Natural killer cell treated with Interleukin-12 subunit alpha and Interleukin-12 subunit beta and Interleukin-15 and Interleukin-18, amount 100 ng/mL, for 72 hours (primary cell): ENCODE measurements around the gene CYTIP. TPM values are rescaled to one million over a fixed set of nuclear protein-coding genes. Genes with fewer than 3 reads are reported as not detected.

Experiments used
- ATAC-seq, 2 donors: fragments of 150-1000 bp; cut with Tn5 transposase in 1 of 2; sonication (Bioruptor Pico), chemical (Tn5 transposase) in 1 of 2; 2 replicates each; pipeline ENCODE4 v1.10.0; 2021
- DNase-seq: peaks from one replicate; pipeline ENCODE4 v3.0.0; 2022; ENCODE audit warnings: low spot score
- H3K27ac Mint-ChIP-seq, 2 donors: 1 replicate in 1 of 2; 2 replicates in 1 of 2; pipeline ENCODE4 v1.8.0; 2022; ENCODE audit warnings: mixed read lengths in 2 of 2, mild to moderate bottlenecking in 1 of 2, moderate library complexity in 1 of 2
- H3K27me3 Mint-ChIP-seq, 2 donors: 1 replicate in 1 of 2; 2 replicates in 1 of 2; pipeline ENCODE4 v1.8.0; 2022; ENCODE audit warnings: mixed read lengths in 2 of 2
- H3K36me3 Mint-ChIP-seq: one replicate; pipeline ENCODE4 v1.8.0; 2022; ENCODE audit warnings: mixed read lengths
- H3K4me1 Mint-ChIP-seq, 2 donors: 1 replicate in 1 of 2; 2 replicates in 1 of 2; pipeline ENCODE4 v1.8.0; 2022; ENCODE audit warnings: low read depth in 2 of 2, mixed read lengths in 2 of 2, mild to moderate bottlenecking in 1 of 2
- H3K4me3 Mint-ChIP-seq: one replicate; pipeline ENCODE4 v1.8.0; 2022; ENCODE audit warnings: mixed read lengths
- H3K9me3 Mint-ChIP-seq: 2 replicates; pipeline ENCODE4 v1.8.0; 2022; ENCODE audit warnings: mixed read lengths
- total RNA-seq, 2 donors: library from RNA; stranded (reverse); gene quantifications; one replicate each; pipeline ENCODE4 v1.2.3, GENCODE V29; 2022

The CYTIP gene
- total RNA-seq, 2 donors from 2014 or later: 755 to 1,319 TPM

DNA sequence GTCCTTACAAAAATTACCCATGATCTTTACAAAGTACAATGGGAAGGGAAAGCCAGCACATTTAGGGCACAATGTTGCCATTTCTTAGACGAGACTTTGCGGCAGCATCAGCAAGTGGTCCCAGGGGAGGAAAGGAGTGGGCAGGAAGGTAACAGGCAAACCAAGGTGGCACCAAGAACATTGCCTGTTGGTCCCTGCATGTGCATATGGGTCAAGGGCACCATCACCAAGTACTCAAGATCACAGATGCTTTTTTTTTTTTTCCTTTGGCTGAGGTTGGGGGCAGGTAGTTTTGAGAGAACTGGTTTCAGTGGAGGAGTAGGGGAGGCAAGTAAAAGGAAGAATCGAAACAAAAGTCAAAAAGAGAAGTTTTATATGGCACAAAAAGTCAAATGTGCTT is 752 bp upstream of the CYTIP start:
- H3K4me1 Mint-ChIP-seq: peaks cover 42 to 71% of the 10 kb centered on the region in 2 donors

DNA sequence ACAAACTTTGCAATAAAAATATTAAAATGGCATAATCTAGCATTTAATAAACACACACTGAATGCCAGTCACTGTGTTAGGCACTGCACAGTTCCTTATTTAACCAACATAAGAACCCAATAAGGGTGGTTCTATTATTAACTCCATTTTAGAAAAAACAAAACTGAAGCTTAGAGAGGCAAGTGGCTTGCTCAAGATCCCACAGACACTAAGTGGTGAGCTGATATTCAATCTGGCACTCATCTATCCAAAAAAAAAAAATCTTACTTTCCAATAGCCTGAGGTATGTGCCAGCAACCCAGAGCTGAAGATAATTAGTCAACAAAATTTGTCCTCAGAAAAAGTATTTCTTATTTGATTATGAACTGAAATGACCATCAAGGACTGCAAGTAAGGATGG is 799 bp downstream of the CYTIP start:
- H3K36me3 Mint-ChIP-seq: peaks cover 56% of the 10 kb centered on the region
- H3K4me1 Mint-ChIP-seq: peaks cover 38 to 66% of the 10 kb centered on the region in 2 donors
- H3K4me3 Mint-ChIP-seq: peak overlapping the region; percentile 99
- peak overlapping the region; percentile 99 for H3K27ac Mint-ChIP-seq
- H3K9me3 Mint-ChIP-seq: no peaks in the 10 kb centered on the region
- ATAC-seq (peak; percentile 3 to 22), DNase-seq (no peak)
- H3K27me3 Mint-ChIP-seq: no peaks in the 10 kb centered on the region

More for the DNA sequence above, 752 bp upstream of the CYTIP start:
- peaks cover 42% of the 10 kb centered on the region for H3K36me3 Mint-ChIP-seq
- no peaks in the 10 kb centered on the region for H3K9me3 Mint-ChIP-seq
- peak overlapping the region; percentile 99 for H3K4me3 Mint-ChIP-seq
- ATAC-seq (peak; percentile 22 to 32), DNase-seq (no peak)
- peak overlapping the region; percentile 99 for H3K27ac Mint-ChIP-seq
- H3K27me3 Mint-ChIP-seq: no peaks in the 10 kb centered on the region

DNA sequence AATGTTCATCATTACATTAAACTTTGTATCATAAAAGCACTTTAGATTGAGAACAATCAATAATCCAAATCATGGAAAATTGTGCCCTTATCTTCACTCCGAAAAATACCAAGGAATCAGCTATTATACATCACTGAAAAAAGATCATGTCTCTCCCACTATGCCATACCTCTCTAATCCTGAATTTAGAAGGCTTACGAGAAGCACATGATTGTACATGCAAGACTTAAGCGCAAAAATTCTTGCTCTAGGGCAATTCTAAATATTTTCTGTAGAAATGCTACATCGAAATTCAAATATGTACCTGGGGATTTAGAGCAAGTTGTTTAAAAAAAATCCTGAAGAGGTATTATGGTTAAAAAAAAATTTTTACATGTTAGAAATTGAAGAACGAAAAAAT is 1.3 kb downstream of the CYTIP start:
- Mint-ChIP-seq H3K9me3 (no peaks in the 10 kb centered on the region), H3K4me1 (peaks cover 38 to 66% of the 10 kb centered on the region in 2 donors), H3K27me3 (no peaks in the 10 kb centered on the region), H3K4me3 (peak overlapping the region; percentile 99), H3K36me3 (peaks cover 61% of the 10 kb centered on the region), H3K27ac (peak overlapping the region; percentile 99)
- DNase-seq (no peak), ATAC-seq (no peak)

DNA sequence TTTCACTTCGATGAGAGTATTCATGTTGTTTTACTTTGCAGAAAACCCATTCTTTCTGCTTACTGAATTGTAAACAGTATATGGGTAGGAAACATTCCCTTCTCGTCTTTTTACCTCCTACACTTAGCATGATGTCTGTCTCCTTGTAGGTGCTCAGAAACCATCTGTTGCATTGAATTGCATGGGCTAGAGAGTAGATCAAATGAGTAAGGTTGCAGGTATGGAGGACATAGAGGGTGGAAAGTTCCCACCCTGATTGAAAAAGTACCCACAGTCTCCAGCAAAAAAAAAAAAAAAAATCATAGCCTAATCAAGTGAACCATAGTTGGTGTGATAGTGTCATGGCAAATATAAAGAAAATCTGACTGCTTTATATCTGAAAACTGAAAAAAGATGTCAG is 1.7 kb downstream of the CYTIP start:
- H3K27me3 Mint-ChIP-seq: no peaks in the 10 kb centered on the region
- H3K36me3 Mint-ChIP-seq: peaks cover 65% of the 10 kb centered on the region
- peak overlapping the region; percentile 99 for H3K27ac Mint-ChIP-seq
- no peak for ATAC-seq
- H3K9me3 Mint-ChIP-seq: no peaks in the 10 kb centered on the region
- peak overlapping the region; percentile 99 for H3K4me3 Mint-ChIP-seq
- H3K4me1 Mint-ChIP-seq: peaks cover 34 to 66% of the 10 kb centered on the region in 2 donors
- DNase-seq: no peak

DNA sequence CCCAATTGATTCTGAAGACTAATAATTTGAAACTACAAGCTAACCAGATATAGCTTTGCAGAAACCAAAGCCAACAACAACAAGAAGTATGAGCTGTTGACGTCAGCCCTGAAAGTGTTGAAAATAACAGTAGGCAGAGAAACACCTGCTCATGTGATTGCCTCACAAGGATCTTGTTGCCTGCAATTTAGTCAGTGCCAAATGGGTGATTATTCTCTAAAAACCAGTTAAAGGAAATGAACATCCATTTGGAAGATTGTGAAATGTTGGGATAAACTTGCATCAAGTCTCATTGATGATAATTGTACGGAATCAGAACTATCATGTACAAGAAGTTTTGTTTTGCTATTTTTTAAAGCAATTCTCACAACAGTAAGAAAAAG is 2.8 kb downstream of the CYTIP start:
- Mint-ChIP-seq H3K27ac (peak overlapping the region; percentile 99), H3K4me3 (peak overlapping the region; percentile 99), H3K27me3 (no peaks in the 10 kb centered on the region), H3K36me3 (peaks cover 76% of the 10 kb centered on the region), H3K9me3 (no peaks in the 10 kb centered on the region), H3K4me1 (peaks cover 31 to 67% of the 10 kb centered on the region in 2 donors)
- DNase-seq (no peak), ATAC-seq (peak in 1 of 2 donors; percentile 21)

DNA sequence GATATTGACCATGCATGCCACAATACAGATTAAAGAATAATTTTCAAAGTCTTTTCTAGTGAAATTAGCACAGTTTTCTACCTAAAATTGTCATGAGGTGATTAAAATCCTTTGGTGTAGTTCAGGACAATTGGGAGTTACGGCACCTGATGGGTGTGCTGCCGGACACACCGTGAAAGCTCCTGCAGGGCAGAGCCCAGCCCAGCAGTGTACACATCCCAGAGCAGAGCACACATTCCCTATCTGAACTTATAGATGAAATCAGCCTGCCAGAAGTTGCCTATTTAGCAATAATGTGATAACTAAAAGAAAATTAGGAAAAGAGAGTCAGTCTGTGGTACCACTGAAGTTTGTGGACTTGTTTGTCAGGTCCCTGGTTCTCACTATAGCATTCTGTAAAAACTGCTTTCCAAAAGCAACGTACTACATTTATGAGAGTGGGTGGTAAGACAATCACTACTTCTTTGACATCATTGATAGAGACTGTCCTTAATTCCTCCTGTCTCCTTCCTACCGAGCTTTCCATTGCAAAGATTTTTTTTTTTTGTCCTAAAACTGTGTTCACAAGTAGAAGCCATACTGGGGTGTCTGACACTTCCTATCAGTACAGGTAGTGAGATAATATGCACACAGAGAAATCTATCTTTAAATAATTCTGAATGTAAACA is 3.4 kb downstream of the CYTIP start:
- Mint-ChIP-seq H3K4me1 (peaks cover 32 to 73% of the 10 kb centered on the region in 2 donors), H3K9me3 (no peaks in the 10 kb centered on the region), H3K4me3 (peak overlapping the region; percentile 99), H3K27ac (peak overlapping the region; percentile 99), H3K36me3 (peaks cover 81% of the 10 kb centered on the region), H3K27me3 (no peaks in the 10 kb centered on the region)
- DNase-seq (no peak), ATAC-seq (no peak)

DNA sequence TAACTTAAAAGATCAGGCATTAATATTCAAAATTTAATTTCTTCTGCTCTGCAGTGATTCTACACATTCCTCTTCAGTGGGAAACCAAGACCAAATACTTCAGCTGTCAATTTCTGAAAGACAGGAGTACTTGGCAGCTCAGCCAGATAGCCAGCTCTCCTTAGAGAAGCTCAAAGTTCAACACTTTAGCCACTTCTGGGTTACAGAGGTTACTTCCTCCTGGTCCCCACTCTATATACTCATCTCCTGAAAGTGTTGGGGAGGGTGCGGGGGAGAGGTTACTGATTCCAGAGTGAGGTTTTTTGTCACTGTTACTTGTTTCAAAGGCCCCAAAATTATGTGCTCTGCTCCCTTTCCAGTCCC is 4.1 kb downstream of the CYTIP start:
- Mint-ChIP-seq H3K36me3 (peaks cover 88% of the 10 kb centered on the region), H3K4me1 (peaks cover 32 to 74% of the 10 kb centered on the region in 2 donors), H3K4me3 (peak overlapping the region; percentile 99), H3K9me3 (no peaks in the 10 kb centered on the region), H3K27ac (peak overlapping the region; percentile 99), H3K27me3 (no peaks in the 10 kb centered on the region)
- DNase-seq (no peak), ATAC-seq (peak; percentile 55 to 59)

DNA sequence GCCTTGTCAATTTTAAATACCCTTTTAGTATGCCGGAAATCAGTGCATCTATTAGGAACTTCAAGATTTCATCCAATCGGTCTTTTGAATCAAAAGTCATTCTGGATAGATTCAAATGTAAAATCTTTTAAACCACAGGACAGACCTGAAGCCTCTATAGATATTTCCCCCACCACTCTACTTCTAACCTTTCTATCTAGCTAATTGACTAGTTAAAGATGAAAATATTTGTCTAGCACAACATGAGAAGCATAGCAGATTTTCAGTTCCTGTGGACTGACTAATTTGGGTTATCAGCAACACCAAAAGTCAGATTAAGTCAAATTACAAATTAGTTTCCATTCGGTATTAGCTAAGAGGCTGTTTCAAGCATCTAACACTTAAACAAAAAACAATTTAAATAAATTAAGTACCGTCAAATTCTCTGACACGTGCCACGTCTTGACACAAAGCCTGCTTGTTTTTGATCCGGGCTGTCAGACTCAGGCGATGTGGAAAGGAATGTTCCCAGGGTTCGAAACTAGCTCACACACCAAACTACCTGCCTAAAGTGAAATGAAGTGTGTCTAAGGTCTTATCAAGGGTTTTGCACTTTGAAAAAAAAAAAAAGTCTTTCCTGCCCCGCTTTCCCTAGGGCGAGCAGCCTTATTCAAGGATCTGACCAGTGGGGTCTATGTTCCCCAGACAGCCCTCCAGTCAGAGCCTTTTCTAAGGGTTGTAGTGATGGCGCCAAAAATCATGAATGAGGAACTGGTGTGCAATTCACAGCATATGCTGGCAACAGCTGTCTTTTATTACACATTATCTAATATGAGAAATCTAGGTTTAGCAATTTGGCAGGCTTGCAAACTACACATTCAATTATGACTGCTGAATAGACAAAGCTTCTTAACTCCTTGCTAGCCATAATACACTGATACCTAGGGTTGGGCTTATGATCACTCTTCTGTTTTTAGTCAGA is 4.7 kb downstream of the CYTIP start:
- no peaks in the 10 kb centered on the region for H3K27me3 Mint-ChIP-seq
- H3K4me3 Mint-ChIP-seq: peak overlapping the region; percentile 99
- H3K27ac Mint-ChIP-seq: peak overlapping the region; percentile 99
- H3K36me3 Mint-ChIP-seq: peaks cover 95% of the 10 kb centered on the region
- ATAC-seq (peak; percentile 16 to 19), DNase-seq (no peak)
- no peaks in the 10 kb centered on the region for H3K9me3 Mint-ChIP-seq
- peaks cover 33 to 74% of the 10 kb centered on the region in 2 donors for H3K4me1 Mint-ChIP-seq

DNA sequence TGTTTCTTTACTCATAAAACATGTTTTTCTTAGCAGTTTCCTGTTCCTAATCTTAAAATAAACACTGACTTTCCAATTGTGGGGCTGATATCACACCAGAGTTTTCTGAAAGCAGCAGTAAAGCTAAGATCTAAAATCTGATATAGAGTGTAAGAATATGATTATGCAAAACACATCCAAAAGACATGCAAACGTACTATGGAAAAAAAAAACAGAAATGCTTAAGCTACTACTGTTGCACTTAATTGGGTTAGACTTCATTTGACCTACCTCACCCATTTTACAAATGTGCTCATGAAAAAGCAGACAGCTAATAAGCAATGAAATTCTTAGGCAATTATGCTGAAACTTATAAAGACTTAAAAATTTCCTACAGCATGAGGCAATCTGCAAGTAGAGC is 10.5 kb downstream of the CYTIP start:
- Mint-ChIP-seq H3K9me3 (no peaks in the 10 kb centered on the region), H3K4me1 (peaks cover 73 to 95% of the 10 kb centered on the region in 2 donors), H3K36me3 (peaks cover 98% of the 10 kb centered on the region), H3K4me3 (peak overlapping the region; percentile 99), H3K27me3 (no peaks in the 10 kb centered on the region), H3K27ac (peak overlapping the region; percentile 99)
- DNase-seq (no peak), ATAC-seq (no peak)

DNA sequence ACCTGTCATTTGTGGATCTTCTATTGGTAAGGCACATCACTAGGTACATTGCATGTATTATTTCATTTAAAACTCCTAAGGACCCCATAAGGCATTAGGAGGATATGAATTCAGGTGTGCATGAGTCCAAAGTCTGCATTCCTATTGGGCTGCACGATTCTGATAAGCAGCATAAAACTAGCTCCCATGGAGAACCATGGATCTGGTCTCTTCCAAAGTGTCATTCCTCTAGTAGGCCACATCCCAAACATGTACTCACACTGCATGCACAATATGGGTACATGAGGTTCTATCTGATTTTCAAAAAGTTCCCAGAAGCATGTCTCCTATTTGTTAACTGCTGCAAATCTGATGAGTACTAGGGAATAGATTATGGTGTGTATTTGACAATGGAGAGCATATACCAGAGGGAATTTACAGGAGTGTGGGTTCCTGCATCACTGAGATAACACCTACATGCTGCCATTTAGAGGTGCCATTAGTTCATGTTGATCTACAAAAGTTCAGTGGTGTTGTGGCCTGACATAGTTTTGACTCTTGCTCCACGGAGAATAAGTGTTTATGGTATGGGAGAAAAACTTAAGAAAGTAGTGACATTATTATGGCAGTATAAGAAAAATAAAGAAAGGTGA is 11.3 kb downstream of the CYTIP start:
- Mint-ChIP-seq H3K27ac (peak overlapping the region; percentile 99), H3K36me3 (peaks cover 98% of the 10 kb centered on the region), H3K4me1 (peaks cover 70 to 95% of the 10 kb centered on the region in 2 donors), H3K9me3 (no peaks in the 10 kb centered on the region), H3K27me3 (no peaks in the 10 kb centered on the region), H3K4me3 (peak overlapping the region; percentile 99)
- DNase-seq (no peak), ATAC-seq (peak; percentile 28 to 54)

DNA sequence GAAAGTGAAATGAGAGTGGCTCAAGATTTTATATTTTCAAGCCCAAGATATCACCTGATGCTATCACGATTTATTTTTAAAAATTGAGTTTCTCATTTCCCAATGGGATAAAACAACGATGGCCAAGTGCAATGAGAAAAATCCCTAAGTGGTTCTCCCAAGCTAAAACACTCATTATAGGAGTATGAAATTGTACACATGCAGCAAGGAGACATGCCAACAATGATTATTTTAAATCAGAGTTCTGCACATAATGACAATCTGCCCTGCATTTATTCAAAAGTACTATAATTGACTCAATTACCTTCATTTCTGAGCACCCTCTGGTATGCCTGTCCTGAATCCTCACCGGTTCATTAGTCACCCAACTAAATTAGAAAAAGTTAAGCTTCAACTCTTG is 12.7 kb downstream of the CYTIP start:
- DNase-seq (no peak), ATAC-seq (no peak)
- H3K9me3 Mint-ChIP-seq: no peaks in the 10 kb centered on the region
- H3K27me3 Mint-ChIP-seq: no peaks in the 10 kb centered on the region
- peaks cover 98% of the 10 kb centered on the region for H3K36me3 Mint-ChIP-seq
- peaks cover 81 to 98% of the 10 kb centered on the region in 2 donors for H3K4me1 Mint-ChIP-seq
- H3K4me3 Mint-ChIP-seq: peak overlapping the region; percentile 99
- H3K27ac Mint-ChIP-seq: peak overlapping the region; percentile 99

DNA sequence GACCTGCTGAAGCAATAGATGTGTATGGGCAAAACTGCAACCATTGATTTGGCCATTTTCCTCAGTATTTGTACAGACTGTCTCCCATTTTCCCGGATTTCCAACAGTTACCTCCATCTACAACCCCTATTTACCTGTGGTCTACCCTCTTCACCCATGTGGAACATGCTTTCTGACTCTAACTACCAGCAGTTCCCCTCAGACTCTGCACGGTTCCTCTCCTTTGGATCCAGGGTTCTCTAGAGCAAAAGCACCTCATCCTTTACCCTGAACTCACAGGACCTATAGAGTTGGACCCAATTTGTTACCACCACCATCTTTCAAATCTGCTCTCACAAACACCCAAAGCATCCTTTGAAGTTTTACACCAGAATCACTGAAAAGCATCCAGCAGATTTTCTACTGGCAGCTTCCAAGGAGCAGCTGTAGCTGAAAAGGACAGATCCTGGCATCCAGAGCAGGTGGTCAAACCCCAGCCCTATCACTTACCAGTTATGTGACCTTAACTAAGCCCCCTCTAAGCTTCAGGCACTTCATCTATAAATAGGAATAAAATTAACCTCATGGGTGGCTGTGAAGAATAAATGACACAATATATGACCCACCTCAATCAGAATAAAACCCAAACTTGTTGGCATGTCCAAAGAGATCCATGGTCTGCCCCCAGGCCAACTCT is 15.3 kb downstream of the CYTIP start:
- DNase-seq (no peak), ATAC-seq (no peak)
- H3K27ac Mint-ChIP-seq: peak overlapping the region; percentile 99
- H3K9me3 Mint-ChIP-seq: no peaks in the 10 kb centered on the region
- no peaks in the 10 kb centered on the region for H3K27me3 Mint-ChIP-seq
- peaks cover 89% of the 10 kb centered on the region for H3K36me3 Mint-ChIP-seq
- H3K4me3 Mint-ChIP-seq: peak overlapping the region; percentile 99
- peaks cover 71 to 86% of the 10 kb centered on the region in 2 donors for H3K4me1 Mint-ChIP-seq

DNA sequence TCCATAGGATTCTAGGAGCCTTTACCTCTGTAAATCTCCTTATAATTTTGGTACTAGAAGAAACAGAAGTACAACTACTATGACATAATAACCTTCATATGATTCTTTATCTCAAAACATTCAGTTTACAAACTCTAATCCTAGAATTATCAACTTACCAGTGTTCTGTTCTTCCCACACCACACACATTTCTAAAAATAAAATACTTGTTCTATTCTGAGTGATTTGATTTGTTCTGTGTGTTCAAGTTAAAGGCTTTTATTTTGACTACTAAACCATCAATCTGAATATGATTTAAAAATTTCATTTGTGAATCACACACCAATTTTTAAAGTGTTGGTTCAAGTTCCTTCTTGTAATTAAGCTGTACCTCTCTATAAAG is 16.0 kb downstream of the CYTIP start:
- ATAC-seq (no peak), DNase-seq (no peak)
- H3K27me3 Mint-ChIP-seq: no peaks in the 10 kb centered on the region
- no peaks in the 10 kb centered on the region for H3K9me3 Mint-ChIP-seq
- peaks cover 72 to 86% of the 10 kb centered on the region in 2 donors for H3K4me1 Mint-ChIP-seq
- peak overlapping the region; percentile 99 for H3K4me3 Mint-ChIP-seq
- H3K36me3 Mint-ChIP-seq: peaks cover 87% of the 10 kb centered on the region
- H3K27ac Mint-ChIP-seq: peak overlapping the region; percentile 99
